ENCODE measurements around the gene DQX1. TPM values are rescaled to one million over a fixed set of nuclear protein-coding genes. Genes with fewer than 3 reads are reported as not detected.

Gene DQX1
- total and polyA plus RNA-seq, 9 of the 15 experiments (the other 6 are each of a cell fraction or from before 2014, with no cell fraction given) = 0.04 to 0.38 (median 0.18) TPM; not detected in 1

- TF ChIP-seq HMG20B (CRISPR knock-in tag; IDR thresholded peaks at IDR 0.05) (no peak), ZBED1 (IDR thresholded peaks at IDR 0.05) (no peak), ESRRA (IDR thresholded peaks at IDR 0.05; ENCODE audit: borderline replicate concordance, low read depth) (no peak; the same call in 1 of the 2 replicates), ZBTB49 (CRISPR knock-in tag; IDR thresholded peaks at IDR 0.05; ENCODE audit: borderline replicate concordance) (no peak), EP300 (IDR thresholded peaks at IDR 0.05; ENCODE audit: low read length) (peak; percentile 71; the same call in 1 of the 2 replicates), MEIS2 (IDR thresholded peaks at IDR 0.05; ENCODE audit: partially characterized antibody) (no peak), CSDE1 (IDR thresholded peaks at IDR 0.05) (no peak), ARHGAP35 (IDR thresholded peaks at IDR 0.05; ENCODE audit: partially characterized antibody) (no peak), DNMT1 (IDR thresholded peaks at IDR 0.05) (no peak), ZC3H4 (CRISPR knock-in tag; IDR thresholded peaks at IDR 0.05; ENCODE audit: borderline replicate concordance) (no peak), ZBTB11 (CRISPR knock-in tag; IDR thresholded peaks at IDR 0.05) (no peak), ADNP (tag; IDR thresholded peaks at IDR 0.05) (no peak), ZNF184 (CRISPR knock-in tag; IDR thresholded peaks at IDR 0.05) (no peak), PYGO2 (tag; IDR thresholded peaks at IDR 0.05) (no peak)
- TF ChIP-seq, protein P1, sequence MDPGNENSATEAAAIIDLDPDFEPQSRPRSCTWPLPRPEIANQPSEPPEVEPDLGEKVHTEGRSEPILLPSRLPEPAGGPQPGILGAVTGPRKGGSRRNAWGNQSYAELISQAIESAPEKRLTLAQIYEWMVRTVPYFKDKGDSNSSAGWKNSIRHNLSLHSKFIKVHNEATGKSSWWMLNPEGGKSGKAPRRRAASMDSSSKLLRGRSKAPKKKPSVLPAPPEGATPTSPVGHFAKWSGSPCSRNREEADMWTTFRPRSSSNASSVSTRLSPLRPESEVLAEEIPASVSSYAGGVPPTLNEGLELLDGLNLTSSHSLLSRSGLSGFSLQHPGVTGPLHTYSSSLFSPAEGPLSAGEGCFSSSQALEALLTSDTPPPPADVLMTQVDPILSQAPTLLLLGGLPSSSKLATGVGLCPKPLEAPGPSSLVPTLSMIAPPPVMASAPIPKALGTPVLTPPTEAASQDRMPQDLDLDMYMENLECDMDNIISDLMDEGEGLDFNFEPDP (CRISPR knock-in tag; IDR thresholded peaks at IDR 0.05) = no peak
- TF ChIP-seq, protein P2, sequence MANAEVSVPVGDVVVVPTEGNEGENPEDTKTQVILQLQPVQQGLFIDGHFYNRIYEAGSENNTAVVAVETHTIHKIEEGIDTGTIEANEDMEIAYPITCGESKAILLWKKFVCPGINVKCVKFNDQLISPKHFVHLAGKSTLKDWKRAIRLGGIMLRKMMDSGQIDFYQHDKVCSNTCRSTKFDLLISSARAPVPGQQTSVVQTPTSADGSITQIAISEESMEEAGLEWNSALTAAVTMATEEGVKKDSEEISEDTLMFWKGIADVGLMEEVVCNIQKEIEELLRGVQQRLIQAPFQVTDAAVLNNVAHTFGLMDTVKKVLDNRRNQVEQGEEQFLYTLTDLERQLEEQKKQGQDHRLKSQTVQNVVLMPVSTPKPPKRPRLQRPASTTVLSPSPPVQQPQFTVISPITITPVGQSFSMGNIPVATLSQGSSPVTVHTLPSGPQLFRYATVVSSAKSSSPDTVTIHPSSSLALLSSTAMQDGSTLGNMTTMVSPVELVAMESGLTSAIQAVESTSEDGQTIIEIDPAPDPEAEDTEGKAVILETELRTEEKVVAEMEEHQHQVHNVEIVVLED (CRISPR knock-in tag; IDR thresholded peaks at IDR 0.05) = no peak
- TF ChIP-seq, protein P3, sequence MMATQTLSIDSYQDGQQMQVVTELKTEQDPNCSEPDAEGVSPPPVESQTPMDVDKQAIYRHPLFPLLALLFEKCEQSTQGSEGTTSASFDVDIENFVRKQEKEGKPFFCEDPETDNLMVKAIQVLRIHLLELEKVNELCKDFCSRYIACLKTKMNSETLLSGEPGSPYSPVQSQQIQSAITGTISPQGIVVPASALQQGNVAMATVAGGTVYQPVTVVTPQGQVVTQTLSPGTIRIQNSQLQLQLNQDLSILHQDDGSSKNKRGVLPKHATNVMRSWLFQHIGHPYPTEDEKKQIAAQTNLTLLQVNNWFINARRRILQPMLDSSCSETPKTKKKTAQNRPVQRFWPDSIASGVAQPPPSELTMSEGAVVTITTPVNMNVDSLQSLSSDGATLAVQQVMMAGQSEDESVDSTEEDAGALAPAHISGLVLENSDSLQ (IDR thresholded peaks at IDR 0.05) = peak; percentile 21; the same call in 1 of the 2 replicates
These were observed 4.5 kb upstream of the DQX1 start (continued) for GRCh38 chr2:74530239-74531187.

Measured in K562 (cell line).